Gastrocnemius medialis (tissue), 4 donors: ENCODE data around the gene GCGR. TPM values are rescaled to one million over a fixed set of nuclear protein-coding genes. Genes with fewer than 3 reads are reported as not detected.

Experiments used
- ATAC-seq, 2 donors: fragments of 150-250 bp; one replicate each; pipeline ENCODE4 v1.9.1; 2016
- DNase-seq, 2 donors: peaks; one replicate each; pipeline ENCODE4 v3.0.0-alpha.2; 2019
- H3K27ac ChIP-seq, 4 donors: fragments of 200-600 bp; sonication (generic); 1 replicate in 1 of 4; 2 replicates in 3 of 4; pipeline ENCODE4 v1.5.1; 2016 to 2018; ENCODE audit warnings: mild to moderate bottlenecking in 2 of 4, moderate library complexity in 1 of 4
- H3K27me3 ChIP-seq, 3 donors: fragments of 200-600 bp; sonication (generic) in 2 of 3; 1 replicate in 1 of 3; 2 replicates in 2 of 3; pipeline versions ENCODE4 v1.5.1 to v1.6.0; 2016 to 2019; ENCODE audit warnings: mild to moderate bottlenecking in 1 of 3, moderate library complexity in 1 of 3
- H3K36me3 ChIP-seq, 2 donors: fragments of 200-600 bp; sonication (generic) in 1 of 2; one replicate each; pipeline ENCODE4 v1.5.1; 2017 to 2018
- H3K4me1 ChIP-seq, 2 donors: fragments of 200-600 bp; sonication (generic) in 1 of 2; one replicate each; pipeline ENCODE4 v1.5.1; 2016 to 2017; ENCODE audit warnings: mild to moderate bottlenecking in 2 of 2
- H3K4me3 ChIP-seq, 4 donors: fragments of 200-600 bp; sonication (generic) in 3 of 4; 1 replicate in 1 of 4; 2 replicates in 3 of 4; pipeline ENCODE4 v1.5.1; 2016 to 2019; ENCODE audit warnings: mild to moderate bottlenecking in 2 of 4
- H3K9me3 ChIP-seq, 3 donors: fragments of 200-600 bp; sonication (generic) in 2 of 3; 1 replicate in 1 of 3; 2 replicates in 2 of 3; pipeline ENCODE4 v1.5.1; 2016 to 2019
- POLR2A ChIP-seq, 2 donors: fragments of 450-650 bp; IDR thresholded peaks; one replicate each; pipeline ENCODE4 v1.6.1; 2017; ENCODE audit warnings: antibody characterized with exemption in 2 of 2, mild to moderate bottlenecking in 2 of 2, moderate library complexity in 2 of 2
- in situ Hi-C, 4 donors: fragments of 200-750 bp; cut with MboI; loops; one replicate each; pipeline versions ENCODE4 v1.15.0 to v1.8.0; 2017; ENCODE audit warnings: low sequenced_read_pairs in 4 of 4
- intact Hi-C: fragments of 100-400 bp; cut with DNase I; formaldehyde crosslinking; loops from one replicate; pipeline ENCODE4 v1.15.1; 2023; ENCODE audit warnings: low total_unique reads
- total RNA-seq, 4 donors: library from RNA; depleted of rRNA; stranded (reverse); fragments of >200 nt; gene quantifications; one replicate each; pipeline versions ENCODE4 v1.1.0 to v1.2.3, GENCODE V29; 2016
- TF ChIP-seq, protein P1 (sequence below), 5 experiments: fragments of 450-650 bp in 3 of 5; fragments of 200-600 bp in 2 of 5; sonication (generic) in 2 of 5; IDR thresholded peaks in 4 of 5; conservative IDR thresholded peaks in 1 of 5; 1 replicate in 4 of 5; 2 replicates in 1 of 5; pipeline ENCODE4 v1.5.1; 2016 to 2019; ENCODE audit warnings: antibody characterized with exemption in 5 of 5, mild to moderate bottlenecking in 3 of 5, moderate library complexity in 3 of 5

GCGR gene
- total RNA-seq, 4 donors from 2014 or later = 0.29 TPM; not detected in 3

DNA sequence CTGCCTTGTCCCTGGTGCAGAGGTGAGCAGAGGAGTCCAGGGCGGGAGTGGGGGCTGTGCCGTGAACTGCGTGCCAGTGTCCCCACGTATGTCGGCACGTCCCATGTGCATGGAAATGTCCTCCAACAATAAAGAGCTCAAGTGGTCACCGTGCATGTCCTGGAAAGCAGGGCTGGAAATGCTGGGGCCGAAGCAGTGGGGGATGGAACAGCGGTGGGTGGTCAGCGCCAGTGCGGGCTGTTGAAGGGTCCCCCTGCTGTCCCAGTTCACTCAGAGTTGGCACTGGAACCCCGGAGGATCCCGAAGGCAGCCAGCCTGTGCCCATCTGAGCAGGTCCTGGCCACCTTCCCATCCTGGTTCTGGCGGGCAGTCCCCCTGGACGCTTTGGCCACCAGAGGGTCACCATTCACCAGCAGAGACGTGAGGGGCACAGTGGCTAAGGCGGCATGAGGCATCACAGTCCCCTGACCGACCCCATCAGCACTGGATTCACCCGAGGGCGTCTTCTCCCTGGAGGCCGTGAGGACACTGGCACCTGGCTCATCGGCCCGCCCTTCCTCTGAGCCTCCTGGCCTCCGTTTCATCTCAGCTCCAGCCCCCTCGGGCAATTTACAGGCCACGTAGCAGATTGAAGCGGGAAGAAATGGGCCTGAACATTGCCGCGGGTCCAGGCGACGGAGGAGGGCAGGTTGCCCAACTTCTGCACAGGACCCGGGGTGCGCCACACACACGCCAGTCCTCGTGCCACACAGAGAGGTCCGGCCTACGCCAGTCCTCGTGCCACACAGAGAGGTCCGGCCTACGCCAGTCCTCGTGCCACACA is 10.1 kb downstream of the GCGR start:
- Histone ChIP-seq H3K27me3 (peaks cover under 1 to 10% (median 8%) of the 10 kb centered on the region in 3 donors), H3K4me3 (no peak overlapping the region), H3K36me3 (no peaks in the 10 kb centered on the region), H3K4me1 (no peaks in the 10 kb centered on the region), H3K27ac (no peak overlapping the region), H3K9me3 (no peaks in the 10 kb centered on the region)
- no peak for DNase-seq
- TF ChIP-seq, protein P1, sequence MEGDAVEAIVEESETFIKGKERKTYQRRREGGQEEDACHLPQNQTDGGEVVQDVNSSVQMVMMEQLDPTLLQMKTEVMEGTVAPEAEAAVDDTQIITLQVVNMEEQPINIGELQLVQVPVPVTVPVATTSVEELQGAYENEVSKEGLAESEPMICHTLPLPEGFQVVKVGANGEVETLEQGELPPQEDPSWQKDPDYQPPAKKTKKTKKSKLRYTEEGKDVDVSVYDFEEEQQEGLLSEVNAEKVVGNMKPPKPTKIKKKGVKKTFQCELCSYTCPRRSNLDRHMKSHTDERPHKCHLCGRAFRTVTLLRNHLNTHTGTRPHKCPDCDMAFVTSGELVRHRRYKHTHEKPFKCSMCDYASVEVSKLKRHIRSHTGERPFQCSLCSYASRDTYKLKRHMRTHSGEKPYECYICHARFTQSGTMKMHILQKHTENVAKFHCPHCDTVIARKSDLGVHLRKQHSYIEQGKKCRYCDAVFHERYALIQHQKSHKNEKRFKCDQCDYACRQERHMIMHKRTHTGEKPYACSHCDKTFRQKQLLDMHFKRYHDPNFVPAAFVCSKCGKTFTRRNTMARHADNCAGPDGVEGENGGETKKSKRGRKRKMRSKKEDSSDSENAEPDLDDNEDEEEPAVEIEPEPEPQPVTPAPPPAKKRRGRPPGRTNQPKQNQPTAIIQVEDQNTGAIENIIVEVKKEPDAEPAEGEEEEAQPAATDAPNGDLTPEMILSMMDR (IDR thresholded peaks at IDR 0.05 in 4 of 5, conservative IDR thresholded peaks at IDR 0.05 in 1 of 5) = no peak
- no peak for TF ChIP-seq POLR2A (IDR thresholded peaks at IDR 0.05)
- intact Hi-C loops = no loop called here
- in situ Hi-C loops = no loop called here
- ATAC-seq = no peak

DNA sequence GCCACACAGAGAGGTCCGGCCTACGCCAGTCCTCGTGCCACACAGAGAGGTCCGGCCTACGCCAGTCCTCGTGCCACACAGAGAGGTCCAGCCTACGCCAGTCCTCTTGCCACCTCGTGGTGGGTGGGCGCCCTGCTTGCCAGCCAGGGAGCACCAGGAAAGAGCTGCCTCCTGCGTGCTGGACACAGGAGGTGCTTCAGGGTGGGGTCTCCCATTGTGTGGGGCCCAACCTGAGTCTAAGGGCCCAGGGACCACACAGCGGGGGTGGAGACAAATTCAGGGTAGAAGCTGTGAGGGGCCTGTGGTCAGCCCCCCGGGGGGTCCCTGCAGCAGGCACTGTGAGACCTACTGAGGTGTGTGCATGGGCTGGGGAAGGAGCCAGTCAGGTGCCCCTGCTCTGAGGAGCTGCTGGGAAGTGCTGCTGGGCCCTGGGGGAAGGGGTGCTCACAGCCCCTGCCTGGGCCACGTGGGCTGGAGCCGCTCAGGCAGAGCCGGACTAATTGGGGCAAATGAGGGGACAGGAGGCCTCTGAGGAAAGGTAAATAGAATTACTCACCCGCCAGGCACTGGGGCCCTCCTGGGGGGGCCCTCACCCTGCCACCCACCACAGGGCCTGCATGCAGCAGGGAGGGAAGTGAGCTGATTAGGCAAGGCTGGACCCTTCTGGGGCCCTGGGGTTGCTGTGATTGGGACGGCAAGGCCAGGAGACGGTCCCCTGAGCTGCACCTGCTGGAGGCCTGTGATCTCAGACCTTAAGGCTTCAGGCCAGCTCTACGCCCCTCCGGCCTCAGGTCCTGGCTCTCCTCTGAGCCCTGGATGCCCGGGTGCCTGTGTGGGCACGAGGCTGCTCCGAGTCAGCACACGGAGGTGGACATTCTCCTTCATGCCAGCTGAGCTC is 11.0 kb downstream of the GCGR start:
- intact Hi-C loops = no loop called here

DNA sequence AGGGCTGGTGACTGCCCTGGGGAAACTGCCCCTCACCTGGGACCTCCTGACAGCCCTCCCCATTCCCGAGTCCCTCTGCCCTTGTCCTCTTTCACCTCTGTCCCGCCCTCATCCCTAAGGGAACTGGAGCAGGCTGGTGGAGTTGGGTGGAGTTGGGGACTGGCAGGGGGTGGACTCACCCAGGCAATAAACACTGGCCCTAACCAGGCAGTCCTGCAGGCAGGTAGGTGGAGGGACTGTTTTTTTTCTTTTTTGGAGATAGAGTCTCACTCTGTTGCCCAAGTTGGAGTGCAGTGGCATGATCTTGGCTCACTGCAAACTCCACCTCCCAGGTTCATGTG is 11.7 kb downstream of the GCGR start:
- Histone ChIP-seq H3K9me3 (no peaks in the 10 kb centered on the region), H3K4me3 (no peak overlapping the region), H3K27ac (no peak overlapping the region), H3K27me3 (peaks cover 0 to 5% (median 0%) of the 10 kb centered on the region in 3 donors), H3K4me1 (no peaks in the 10 kb centered on the region), H3K36me3 (no peaks in the 10 kb centered on the region)
- ATAC-seq (no peak), DNase-seq (no peak)
- in situ Hi-C loops (no loop called here), intact Hi-C loops (no loop called here)
- no peak for TF ChIP-seq POLR2A (IDR thresholded peaks at IDR 0.05)
- TF ChIP-seq, protein P1 (IDR thresholded peaks at IDR 0.05 in 4 of 5, conservative IDR thresholded peaks at IDR 0.05 in 1 of 5) = no peak

More for the DNA sequence above, 11.0 kb downstream of the GCGR start:
- DNase-seq (no peak), ATAC-seq (no peak)
- in situ Hi-C loops = no loop called here
- peaks cover 0 to 7% (median 3%) of the 10 kb centered on the region in 3 donors for H3K27me3 ChIP-seq
- TF ChIP-seq, protein P1 (IDR thresholded peaks at IDR 0.05 in 4 of 5, conservative IDR thresholded peaks at IDR 0.05 in 1 of 5) = no peak
- TF ChIP-seq POLR2A (IDR thresholded peaks at IDR 0.05) = no peak
- no peaks in the 10 kb centered on the region for H3K4me1 ChIP-seq
- H3K4me3 ChIP-seq = no peak overlapping the region
- no peaks in the 10 kb centered on the region for H3K9me3 ChIP-seq
- no peak overlapping the region for H3K27ac ChIP-seq
- H3K36me3 ChIP-seq = no peaks in the 10 kb centered on the region

DNA sequence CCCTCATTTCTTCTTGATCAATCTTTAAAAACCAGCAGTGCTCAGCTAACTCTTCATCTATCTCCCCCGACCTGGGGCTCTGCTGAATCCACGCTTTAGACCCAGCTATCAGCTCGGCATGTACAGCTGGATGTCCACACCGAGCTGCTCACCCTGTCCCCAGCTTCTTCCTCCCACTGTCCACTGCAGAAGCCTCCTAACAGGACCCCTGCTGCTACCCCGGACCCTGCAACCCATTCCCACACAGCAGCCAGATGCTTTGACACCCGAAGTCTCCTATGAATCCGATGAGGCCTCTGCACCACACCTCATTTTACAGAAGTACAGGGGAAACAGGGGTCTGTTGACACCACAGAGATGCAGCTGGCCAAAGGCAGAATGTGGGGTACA is 13.8 kb downstream of the GCGR start:
- intact Hi-C loops = no loop called here
- in situ Hi-C loops = no loop called here
- TF ChIP-seq, protein P1 (IDR thresholded peaks at IDR 0.05 in 4 of 5, conservative IDR thresholded peaks at IDR 0.05 in 1 of 5) = no peak
- TF ChIP-seq POLR2A (IDR thresholded peaks at IDR 0.05) = no peak
- H3K4me3 ChIP-seq = no peak overlapping the region
- DNase-seq (no peak), ATAC-seq (no peak)
- H3K4me1 ChIP-seq = peaks cover 16 to 17% of the 10 kb centered on the region in 2 donors
- no peaks in the 10 kb centered on the region for H3K27me3 ChIP-seq
- no peaks in the 10 kb centered on the region for H3K36me3 ChIP-seq
- H3K27ac ChIP-seq = no peak overlapping the region
- H3K9me3 ChIP-seq = no peaks in the 10 kb centered on the region
